HG03025 (cell line): ENCODE data around the gene CFAP299.
"Not testable (repeated sequence)": the region's sequence is repeated elsewhere in the genome, so short reads cannot be mapped to it uniquely, and the experiment has no call there.

Experiments used
- ATAC-seq: cut with Tn5 transposase; IDR thresholded peaks from one replicate; pipeline ENCODE4 v1.9.1; 2021; ENCODE audit warnings: mild to moderate bottlenecking, moderate library complexity; ENCODE audit not compliant: unreplicated experiment, low FRiP score

The CFAP299 gene

GRCh38 chr4:80439294-80440061, 103.9 kb downstream of the CFAP299 start:
- not testable (repeated sequence) for ATAC-seq

GRCh38 chr4:80446248-80446647, 110.7 kb downstream of the CFAP299 start:
- no peak for ATAC-seq

GRCh38 chr4:80446664-80447063, 111.1 kb downstream of the CFAP299 start:
- ATAC-seq, result no peak

- no peak for ATAC-seq
Measured at GRCh38 chr4:80447493-80447892, 112.0 kb downstream of the CFAP299 start.

- no peak for ATAC-seq
Measured at GRCh38 chr4:80448056-80448455, 112.5 kb downstream of the CFAP299 start.

GRCh38 chr4:80452055-80452454, 116.5 kb downstream of the CFAP299 start:
- no peak for ATAC-seq

GRCh38 chr4:80452768-80453167, 117.2 kb downstream of the CFAP299 start:
- no peak for ATAC-seq

- no peak for ATAC-seq
Measured at GRCh38 chr4:80454040-80454439, 118.5 kb downstream of the CFAP299 start.

- ATAC-seq, result no peak
Measured at GRCh38 chr4:80454556-80454955, 119.0 kb downstream of the CFAP299 start.

- ATAC-seq, result no peak
Measured at GRCh38 chr4:80459918-80460473, 124.5 kb downstream of the CFAP299 start.

GRCh38 chr4:80461412-80461811, 125.9 kb downstream of the CFAP299 start:
- no peak for ATAC-seq

GRCh38 chr4:80462621-80463091, 127.1 kb downstream of the CFAP299 start:
- peak; percentile 59 for ATAC-seq

GRCh38 chr4:80463509-80463908, 128.0 kb downstream of the CFAP299 start:
- no peak for ATAC-seq

GRCh38 chr4:80465238-80465637, 129.7 kb downstream of the CFAP299 start:
- ATAC-seq, result no peak

- ATAC-seq, result no peak
Measured at GRCh38 chr4:80465736-80466135, 130.2 kb downstream of the CFAP299 start.

- ATAC-seq, result no peak
Measured at GRCh38 chr4:80466618-80467017, 131.1 kb downstream of the CFAP299 start.

- ATAC-seq, result no peak
Measured at GRCh38 chr4:80471756-80472155, 136.2 kb downstream of the CFAP299 start.

- no peak for ATAC-seq
Measured at GRCh38 chr4:80475236-80475635, 139.7 kb downstream of the CFAP299 start.

- no peak for ATAC-seq
Measured at GRCh38 chr4:80475798-80476197, 140.3 kb downstream of the CFAP299 start.

- ATAC-seq, result no peak
Measured at GRCh38 chr4:80484712-80485111, 149.2 kb downstream of the CFAP299 start.

- no peak for ATAC-seq
Measured at GRCh38 chr4:80486603-80487002, 151.1 kb downstream of the CFAP299 start.

GRCh38 chr4:80489798-80490197, 154.3 kb downstream of the CFAP299 start:
- no peak for ATAC-seq
